ENCODE measurements around the gene LILRB5. TPM values are rescaled to one million over a fixed set of nuclear protein-coding genes. Genes with fewer than 3 reads are reported as not detected.
"Not testable (repeated sequence)": the region's sequence is repeated elsewhere in the genome, so short reads cannot be mapped to it uniquely, and the experiment has no call there.

The LILRB5 gene
- total RNA-seq, 1 experiment from 2014 or later = 0.07 TPM

DNA sequence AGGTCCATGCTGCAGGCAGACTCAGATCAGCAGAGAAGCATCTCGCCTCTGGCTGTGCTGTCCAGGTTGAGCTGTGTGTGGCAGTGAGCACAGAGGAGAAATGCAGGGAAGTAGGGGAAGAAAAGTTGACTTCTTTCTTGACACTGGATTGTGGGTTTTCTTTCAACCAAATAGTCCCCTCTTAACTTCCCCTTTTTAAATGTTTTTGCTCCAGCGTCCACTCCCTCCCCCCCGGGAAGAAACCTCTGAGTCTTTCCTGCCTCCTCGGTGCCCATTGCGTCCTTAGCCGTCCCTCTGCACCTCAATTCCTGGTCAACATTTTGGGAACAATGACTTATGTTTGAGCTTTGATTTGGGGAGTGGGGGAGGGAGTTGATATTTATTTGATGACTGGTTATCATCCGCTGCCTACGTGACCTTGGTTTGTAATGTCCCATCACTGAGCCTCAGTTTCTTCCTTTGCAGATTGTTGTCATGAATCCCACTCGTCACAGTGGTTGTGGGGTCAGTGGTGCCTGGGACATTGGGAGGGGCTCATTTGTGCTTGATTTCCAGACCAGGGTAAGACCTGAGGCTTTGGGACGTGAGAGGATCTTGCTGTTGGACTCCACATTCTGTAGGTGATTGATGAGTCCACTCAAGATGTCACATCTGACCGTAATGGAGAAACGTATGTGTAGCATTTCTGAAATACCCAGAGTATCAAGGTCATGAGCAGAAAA, 24.1 kb upstream of the LILRB5 start, which contains the start of gene LILRB2 (continued):
- TF ChIP-seq TCF7 (CRISPR knock-in tag; IDR thresholded peaks at IDR 0.05; ENCODE audit: low read depth) (no peak), ZNF263 (CRISPR knock-in tag; IDR thresholded peaks at IDR 0.05; ENCODE audit: low read depth) (no peak), JAZF1 (CRISPR knock-in tag; IDR thresholded peaks at IDR 0.05) (no peak), KAT7 (CRISPR knock-in tag; IDR thresholded peaks at IDR 0.05; ENCODE audit: borderline replicate concordance) (no peak), JUN (CRISPR knock-in tag; IDR thresholded peaks at IDR 0.05) (no peak), EMX1 (CRISPR knock-in tag; IDR thresholded peaks at IDR 0.05) (no peak), MYBL2 (CRISPR knock-in tag; IDR thresholded peaks at IDR 0.05) (no peak)
- TF ChIP-seq, protein P1, sequence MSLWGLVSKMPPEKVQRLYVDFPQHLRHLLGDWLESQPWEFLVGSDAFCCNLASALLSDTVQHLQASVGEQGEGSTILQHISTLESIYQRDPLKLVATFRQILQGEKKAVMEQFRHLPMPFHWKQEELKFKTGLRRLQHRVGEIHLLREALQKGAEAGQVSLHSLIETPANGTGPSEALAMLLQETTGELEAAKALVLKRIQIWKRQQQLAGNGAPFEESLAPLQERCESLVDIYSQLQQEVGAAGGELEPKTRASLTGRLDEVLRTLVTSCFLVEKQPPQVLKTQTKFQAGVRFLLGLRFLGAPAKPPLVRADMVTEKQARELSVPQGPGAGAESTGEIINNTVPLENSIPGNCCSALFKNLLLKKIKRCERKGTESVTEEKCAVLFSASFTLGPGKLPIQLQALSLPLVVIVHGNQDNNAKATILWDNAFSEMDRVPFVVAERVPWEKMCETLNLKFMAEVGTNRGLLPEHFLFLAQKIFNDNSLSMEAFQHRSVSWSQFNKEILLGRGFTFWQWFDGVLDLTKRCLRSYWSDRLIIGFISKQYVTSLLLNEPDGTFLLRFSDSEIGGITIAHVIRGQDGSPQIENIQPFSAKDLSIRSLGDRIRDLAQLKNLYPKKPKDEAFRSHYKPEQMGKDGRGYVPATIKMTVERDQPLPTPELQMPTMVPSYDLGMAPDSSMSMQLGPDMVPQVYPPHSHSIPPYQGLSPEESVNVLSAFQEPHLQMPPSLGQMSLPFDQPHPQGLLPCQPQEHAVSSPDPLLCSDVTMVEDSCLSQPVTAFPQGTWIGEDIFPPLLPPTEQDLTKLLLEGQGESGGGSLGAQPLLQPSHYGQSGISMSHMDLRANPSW (CRISPR knock-in tag; conservative IDR thresholded peaks at IDR 0.05; ENCODE audit: low read depth) = no peak

DNA sequence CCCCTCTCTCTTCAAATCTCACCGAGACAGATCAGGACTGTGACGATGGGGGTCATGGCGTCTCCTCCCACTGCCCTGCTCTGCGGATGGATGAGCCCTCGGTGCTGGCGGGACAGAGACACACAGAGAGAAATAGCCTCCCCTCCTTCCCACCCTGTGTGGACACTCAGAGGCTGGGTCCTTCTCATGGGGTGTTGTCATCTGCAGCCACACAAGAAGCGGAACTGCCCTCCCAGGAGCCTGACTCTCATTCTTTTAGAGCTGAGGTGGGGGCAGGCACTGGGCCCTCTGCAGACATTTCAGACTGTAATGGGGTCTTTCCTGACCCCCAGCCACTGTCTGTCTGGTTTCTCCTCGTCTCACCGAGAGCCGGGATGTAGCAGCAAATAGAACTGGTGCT, 23.4 kb upstream of the LILRB5 start:
- H3K36me3 Mint-ChIP-seq; H3K27ac Mint-ChIP-seq; POLR2A ChIA-PET; H3K4me1 Mint-ChIP-seq; H3K9me3 Mint-ChIP-seq; ATAC-seq; H3K4me3 Mint-ChIP-seq; DNase-seq (ENCODE audit: low spot score): not testable (repeated sequence)
- CTCF ChIA-PET = interaction anchor here (3.0 kb wide), 1 partner anchor 14 kb away, joined by 17 read pairs; no protein-coding TSS in a partner anchor
- peaks cover 11% of the 10 kb centered on the region for H3K27me3 Mint-ChIP-seq (ENCODE audit: low read depth)

DNA sequence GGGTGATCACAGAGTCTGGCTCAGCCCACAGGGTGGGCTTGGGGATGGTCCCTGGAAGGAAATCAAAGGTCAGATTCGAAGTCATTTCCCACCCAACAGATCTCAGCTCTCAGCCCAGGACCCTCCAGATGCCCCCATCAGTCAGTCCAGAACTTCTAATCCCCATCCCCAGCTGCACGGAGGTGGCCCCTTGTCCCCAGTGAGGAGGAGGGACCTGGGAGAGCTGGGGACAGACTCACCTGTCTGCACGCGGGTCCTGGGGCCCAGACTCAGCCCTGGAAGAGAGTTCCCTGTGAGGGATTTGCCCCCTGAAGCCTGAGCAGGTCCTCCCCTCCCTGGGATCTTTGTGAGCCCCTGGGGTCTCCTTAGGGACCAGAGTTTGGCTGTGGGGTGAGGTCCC, 23.0 kb upstream of the LILRB5 start:
- peaks cover 11% of the 10 kb centered on the region for H3K27me3 Mint-ChIP-seq (ENCODE audit: low read depth)
- H3K27ac Mint-ChIP-seq; POLR2A ChIA-PET; ATAC-seq; H3K4me1 Mint-ChIP-seq; H3K9me3 Mint-ChIP-seq; H3K36me3 Mint-ChIP-seq; DNase-seq (ENCODE audit: low spot score); H3K4me3 Mint-ChIP-seq: not testable (repeated sequence)
- CTCF ChIA-PET = interaction anchor here (3.0 kb wide), 1 partner anchor 14 kb away, joined by 17 read pairs; no protein-coding TSS in a partner anchor

DNA sequence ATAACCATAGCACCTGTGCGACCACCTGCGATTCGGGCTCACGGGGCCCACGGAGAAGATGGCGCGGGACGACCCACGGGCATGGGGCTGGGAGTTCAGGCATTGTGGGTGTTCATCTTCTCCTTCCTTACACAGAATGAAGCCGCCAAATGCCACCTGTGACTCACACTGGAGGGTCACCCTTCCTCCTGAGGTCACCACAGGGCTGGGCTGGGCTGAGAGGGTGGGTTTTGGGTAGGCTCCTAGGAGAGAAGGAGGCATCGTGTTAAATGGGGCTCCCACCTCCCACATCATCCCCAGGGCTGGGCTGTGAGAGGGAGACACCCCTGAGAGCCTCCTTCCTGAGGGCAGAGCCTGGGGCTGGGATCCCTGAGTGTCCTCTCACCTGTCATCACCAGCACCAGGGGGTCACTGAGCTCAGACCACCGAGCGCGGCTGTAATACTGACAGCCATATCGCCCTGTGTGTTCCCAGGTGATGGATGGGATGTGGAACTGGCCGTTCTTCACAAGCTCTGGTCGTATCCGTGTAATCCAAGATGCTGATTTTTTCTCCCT, 22.4 kb upstream of the LILRB5 start:
- Mint-ChIP-seq H3K27me3 (ENCODE audit: low read depth) (peaks cover 11% of the 10 kb centered on the region), H3K4me1 (no peaks in the 10 kb centered on the region; the same call in 1 of the 2 replicates), H3K9me3 (no peaks in the 10 kb centered on the region), H3K36me3 (no peaks in the 10 kb centered on the region), H3K27ac (no peak overlapping the region), H3K4me3 (no peak overlapping the region)
- CTCF ChIA-PET = interaction anchor here (3.0 kb wide), 1 partner anchor 13 kb away, joined by 17 read pairs; no protein-coding TSS in a partner anchor
- POLR2A ChIA-PET = no interaction called here
- ATAC-seq (no peak), DNase-seq (ENCODE audit: low spot score) (no peak)
- TF ChIP-seq, protein P2, sequence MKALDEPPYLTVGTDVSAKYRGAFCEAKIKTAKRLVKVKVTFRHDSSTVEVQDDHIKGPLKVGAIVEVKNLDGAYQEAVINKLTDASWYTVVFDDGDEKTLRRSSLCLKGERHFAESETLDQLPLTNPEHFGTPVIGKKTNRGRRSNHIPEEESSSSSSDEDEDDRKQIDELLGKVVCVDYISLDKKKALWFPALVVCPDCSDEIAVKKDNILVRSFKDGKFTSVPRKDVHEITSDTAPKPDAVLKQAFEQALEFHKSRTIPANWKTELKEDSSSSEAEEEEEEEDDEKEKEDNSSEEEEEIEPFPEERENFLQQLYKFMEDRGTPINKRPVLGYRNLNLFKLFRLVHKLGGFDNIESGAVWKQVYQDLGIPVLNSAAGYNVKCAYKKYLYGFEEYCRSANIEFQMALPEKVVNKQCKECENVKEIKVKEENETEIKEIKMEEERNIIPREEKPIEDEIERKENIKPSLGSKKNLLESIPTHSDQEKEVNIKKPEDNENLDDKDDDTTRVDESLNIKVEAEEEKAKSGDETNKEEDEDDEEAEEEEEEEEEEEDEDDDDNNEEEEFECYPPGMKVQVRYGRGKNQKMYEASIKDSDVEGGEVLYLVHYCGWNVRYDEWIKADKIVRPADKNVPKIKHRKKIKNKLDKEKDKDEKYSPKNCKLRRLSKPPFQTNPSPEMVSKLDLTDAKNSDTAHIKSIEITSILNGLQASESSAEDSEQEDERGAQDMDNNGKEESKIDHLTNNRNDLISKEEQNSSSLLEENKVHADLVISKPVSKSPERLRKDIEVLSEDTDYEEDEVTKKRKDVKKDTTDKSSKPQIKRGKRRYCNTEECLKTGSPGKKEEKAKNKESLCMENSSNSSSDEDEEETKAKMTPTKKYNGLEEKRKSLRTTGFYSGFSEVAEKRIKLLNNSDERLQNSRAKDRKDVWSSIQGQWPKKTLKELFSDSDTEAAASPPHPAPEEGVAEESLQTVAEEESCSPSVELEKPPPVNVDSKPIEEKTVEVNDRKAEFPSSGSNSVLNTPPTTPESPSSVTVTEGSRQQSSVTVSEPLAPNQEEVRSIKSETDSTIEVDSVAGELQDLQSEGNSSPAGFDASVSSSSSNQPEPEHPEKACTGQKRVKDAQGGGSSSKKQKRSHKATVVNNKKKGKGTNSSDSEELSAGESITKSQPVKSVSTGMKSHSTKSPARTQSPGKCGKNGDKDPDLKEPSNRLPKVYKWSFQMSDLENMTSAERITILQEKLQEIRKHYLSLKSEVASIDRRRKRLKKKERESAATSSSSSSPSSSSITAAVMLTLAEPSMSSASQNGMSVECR (CRISPR knock-in tag; IDR thresholded peaks at IDR 0.05; ENCODE audit: borderline replicate concordance) = no peak
- TF ChIP-seq ZNF121 (CRISPR knock-in tag; IDR thresholded peaks at IDR 0.05) (no peak), ZNF138 (CRISPR knock-in tag; conservative IDR thresholded peaks at IDR 0.05) (no peak), RELA (CRISPR knock-in tag; IDR thresholded peaks at IDR 0.05; ENCODE audit: borderline replicate concordance) (no peak), ZNF219 (CRISPR knock-in tag; IDR thresholded peaks at IDR 0.05; ENCODE audit: borderline replicate concordance) (no peak), SMAD3 (CRISPR knock-in tag; IDR thresholded peaks at IDR 0.05; ENCODE audit: borderline replicate concordance) (no peak), RORB (CRISPR knock-in tag; IDR thresholded peaks at IDR 0.05) (no peak), ZNF317 (CRISPR knock-in tag; IDR thresholded peaks at IDR 0.05; ENCODE audit: borderline replicate concordance, low read depth) (no peak), KAT7 (CRISPR knock-in tag; IDR thresholded peaks at IDR 0.05; ENCODE audit: borderline replicate concordance) (no peak), CBFB (CRISPR knock-in tag; IDR thresholded peaks at IDR 0.05; ENCODE audit: low read depth) (no peak)
- TF ChIP-seq, protein P3, sequence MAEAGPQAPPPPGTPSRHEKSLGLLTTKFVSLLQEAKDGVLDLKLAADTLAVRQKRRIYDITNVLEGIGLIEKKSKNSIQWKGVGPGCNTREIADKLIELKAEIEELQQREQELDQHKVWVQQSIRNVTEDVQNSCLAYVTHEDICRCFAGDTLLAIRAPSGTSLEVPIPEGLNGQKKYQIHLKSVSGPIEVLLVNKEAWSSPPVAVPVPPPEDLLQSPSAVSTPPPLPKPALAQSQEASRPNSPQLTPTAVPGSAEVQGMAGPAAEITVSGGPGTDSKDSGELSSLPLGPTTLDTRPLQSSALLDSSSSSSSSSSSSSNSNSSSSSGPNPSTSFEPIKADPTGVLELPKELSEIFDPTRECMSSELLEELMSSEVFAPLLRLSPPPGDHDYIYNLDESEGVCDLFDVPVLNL (CRISPR knock-in tag; IDR thresholded peaks at IDR 0.05; ENCODE audit: borderline replicate concordance, low read depth) = no peak
- TF ChIP-seq, protein P4, sequence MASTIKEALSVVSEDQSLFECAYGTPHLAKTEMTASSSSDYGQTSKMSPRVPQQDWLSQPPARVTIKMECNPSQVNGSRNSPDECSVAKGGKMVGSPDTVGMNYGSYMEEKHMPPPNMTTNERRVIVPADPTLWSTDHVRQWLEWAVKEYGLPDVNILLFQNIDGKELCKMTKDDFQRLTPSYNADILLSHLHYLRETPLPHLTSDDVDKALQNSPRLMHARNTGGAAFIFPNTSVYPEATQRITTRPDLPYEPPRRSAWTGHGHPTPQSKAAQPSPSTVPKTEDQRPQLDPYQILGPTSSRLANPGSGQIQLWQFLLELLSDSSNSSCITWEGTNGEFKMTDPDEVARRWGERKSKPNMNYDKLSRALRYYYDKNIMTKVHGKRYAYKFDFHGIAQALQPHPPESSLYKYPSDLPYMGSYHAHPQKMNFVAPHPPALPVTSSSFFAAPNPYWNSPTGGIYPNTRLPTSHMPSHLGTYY (CRISPR knock-in tag; IDR thresholded peaks at IDR 0.05) = no peak
